ENCODE results near the gene ATP9B. TPM values are rescaled to one million over a fixed set of nuclear protein-coding genes. Genes with fewer than 3 reads are reported as not detected.

The ATP9B gene
- total RNA-seq, 1 experiment from 2014 or later: 17.9 TPM

- intact Hi-C loops (cut with micrococcal nuclease; ENCODE audit: unreplicated experiment): no loop called here
- H3K27ac ChIP-seq (ENCODE audit: low read depth, low read length, poor library complexity, severe bottlenecking): no peak overlapping the region
- no peak for DNase-seq (ENCODE audit: low spot score)
- no peaks in the 10 kb centered on the region for H3K27me3 ChIP-seq (replicated peaks; ENCODE audit: insufficient read depth, low read depth, low read length, poor library complexity)
- H3K36me3 ChIP-seq (ENCODE audit: insufficient read depth, low read length, poor library complexity, severe bottlenecking): no peaks in the 10 kb centered on the region
- H3K4me3 ChIP-seq (ENCODE audit: low read depth, low read length, poor library complexity, severe bottlenecking): no peak overlapping the region
- H3K9me3 ChIP-seq (ENCODE audit: low read depth, low read length, poor library complexity, severe bottlenecking): no peaks in the 10 kb centered on the region
- ChIA-PET POLR2A (ENCODE audit: low non-redundant PET) (no interaction called here), CTCF (no interaction called here)
- BruUV-seq (replicated peaks): no TSS peak
- TF ChIP-seq CTCF (conservative IDR thresholded peaks at IDR 0.05; ENCODE audit: low read depth, low read length): no peak
- no peak for TF ChIP-seq EZH2 (IDR thresholded peaks at IDR 0.05; ENCODE audit: borderline replicate concordance, low read depth, low read length, poor library complexity, severe bottlenecking)
- no peaks in the 10 kb centered on the region for H3K4me1 ChIP-seq (ENCODE audit: insufficient read depth, low read length, poor library complexity, severe bottlenecking)
These were observed 316.6 kb downstream of the ATP9B start for GRCh38 chr18:79385708-79386341.

GRCh38 chr18:79386547-79386946 is 317.4 kb downstream of the ATP9B start:
- TF ChIP-seq CTCF (conservative IDR thresholded peaks at IDR 0.05; ENCODE audit: low read depth, low read length) (no peak), EZH2 (IDR thresholded peaks at IDR 0.05; ENCODE audit: borderline replicate concordance, low read depth, low read length, poor library complexity, severe bottlenecking) (no peak)
- no peaks in the 10 kb centered on the region for H3K36me3 ChIP-seq (ENCODE audit: insufficient read depth, low read length, poor library complexity, severe bottlenecking)
- no peaks in the 10 kb centered on the region for H3K27me3 ChIP-seq (replicated peaks; ENCODE audit: insufficient read depth, low read depth, low read length, poor library complexity)
- intact Hi-C loops (cut with micrococcal nuclease; ENCODE audit: unreplicated experiment): no loop called here
- H3K27ac ChIP-seq (ENCODE audit: low read depth, low read length, poor library complexity, severe bottlenecking): no peak overlapping the region
- CTCF ChIA-PET: no interaction called here
- no peak overlapping the region for H3K4me3 ChIP-seq (ENCODE audit: low read depth, low read length, poor library complexity, severe bottlenecking)
- BruUV-seq (replicated peaks): no TSS peak
- POLR2A ChIA-PET (ENCODE audit: low non-redundant PET): no interaction called here
- no peaks in the 10 kb centered on the region for H3K9me3 ChIP-seq (ENCODE audit: low read depth, low read length, poor library complexity, severe bottlenecking)
- no peaks in the 10 kb centered on the region for H3K4me1 ChIP-seq (ENCODE audit: insufficient read depth, low read length, poor library complexity, severe bottlenecking)
- no peak for DNase-seq (ENCODE audit: low spot score)

- intact Hi-C loops (cut with micrococcal nuclease; ENCODE audit: unreplicated experiment): no loop called here
- ChIA-PET CTCF (no interaction called here), POLR2A (ENCODE audit: low non-redundant PET) (no interaction called here)
- DNase-seq (ENCODE audit: low spot score): no peak
- no peak overlapping the region for H3K27ac ChIP-seq (ENCODE audit: low read depth, low read length, poor library complexity, severe bottlenecking)
- H3K4me1 ChIP-seq (ENCODE audit: insufficient read depth, low read length, poor library complexity, severe bottlenecking): no peaks in the 10 kb centered on the region
- H3K4me3 ChIP-seq (ENCODE audit: low read depth, low read length, poor library complexity, severe bottlenecking): no peak overlapping the region
- no peaks in the 10 kb centered on the region for H3K27me3 ChIP-seq (replicated peaks; ENCODE audit: insufficient read depth, low read depth, low read length, poor library complexity)
- no peak for TF ChIP-seq EZH2 (IDR thresholded peaks at IDR 0.05; ENCODE audit: borderline replicate concordance, low read depth, low read length, poor library complexity, severe bottlenecking)
- TF ChIP-seq CTCF (conservative IDR thresholded peaks at IDR 0.05; ENCODE audit: low read depth, low read length): no peak
- no peaks in the 10 kb centered on the region for H3K9me3 ChIP-seq (ENCODE audit: low read depth, low read length, poor library complexity, severe bottlenecking)
- no peaks in the 10 kb centered on the region for H3K36me3 ChIP-seq (ENCODE audit: insufficient read depth, low read length, poor library complexity, severe bottlenecking)
- BruUV-seq (replicated peaks): no TSS peak
These were observed 318.0 kb downstream of the ATP9B start for GRCh38 chr18:79387214-79387613.

Data from A673 (cell line).